Testis (tissue), 2 donors: ENCODE measurements around the gene ABCA3.

Experiments
- POLR2A ChIP-seq: fragments of 450-650 bp; IDR thresholded peaks from one replicate; pipeline ENCODE4 v1.6.1; 2017; ENCODE audit warnings: antibody characterized with exemption, mild to moderate bottlenecking, moderate library complexity
- TF ChIP-seq, protein P1 (sequence below), 3 experiments: fragments of 450-650 bp in 2 of 3; fragments of 200-600 bp in 1 of 3; sonication (generic) in 1 of 3; IDR thresholded peaks; one replicate each; pipeline ENCODE4 v1.5.1; 2016 to 2019; ENCODE audit warnings: antibody characterized with exemption in 3 of 3, mild to moderate bottlenecking in 2 of 3, moderate library complexity in 1 of 3

DNA sequence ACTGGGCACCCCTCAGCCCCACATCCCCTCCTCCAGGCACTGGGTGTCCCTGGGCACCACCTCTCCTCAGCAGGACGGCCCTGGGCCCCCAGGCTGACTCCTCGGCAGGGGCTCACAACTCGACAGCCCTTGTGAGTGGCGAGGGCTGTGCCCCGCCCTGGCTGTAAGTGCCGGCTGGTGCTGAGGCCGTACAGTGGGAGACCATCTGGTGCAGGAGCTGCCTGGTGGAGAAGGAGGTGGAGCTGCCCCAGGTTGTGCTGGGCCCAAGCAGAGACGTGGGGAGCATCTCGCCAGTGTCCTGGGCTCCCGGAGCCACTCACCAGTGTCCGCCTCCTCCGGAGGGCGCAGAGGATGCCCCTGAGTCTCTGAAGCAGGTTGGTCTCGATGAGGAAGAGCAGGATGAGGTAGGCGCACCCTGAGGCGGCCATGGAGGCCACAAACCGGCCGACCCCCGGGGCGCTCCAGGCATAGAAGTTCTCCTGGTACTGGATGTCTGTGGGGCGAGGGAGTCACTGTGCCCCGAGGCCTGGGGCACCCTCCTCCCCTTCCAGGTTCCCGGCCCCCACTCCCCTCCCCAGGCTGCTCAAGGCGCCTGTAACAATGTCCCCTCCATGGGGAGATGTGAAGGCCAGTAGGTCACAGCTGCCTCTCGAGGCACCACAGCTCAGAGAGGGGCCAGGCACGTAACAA is 57.5 kb downstream of the ABCA3 start:
- TF ChIP-seq POLR2A: no peak
- TF ChIP-seq, protein P1, sequence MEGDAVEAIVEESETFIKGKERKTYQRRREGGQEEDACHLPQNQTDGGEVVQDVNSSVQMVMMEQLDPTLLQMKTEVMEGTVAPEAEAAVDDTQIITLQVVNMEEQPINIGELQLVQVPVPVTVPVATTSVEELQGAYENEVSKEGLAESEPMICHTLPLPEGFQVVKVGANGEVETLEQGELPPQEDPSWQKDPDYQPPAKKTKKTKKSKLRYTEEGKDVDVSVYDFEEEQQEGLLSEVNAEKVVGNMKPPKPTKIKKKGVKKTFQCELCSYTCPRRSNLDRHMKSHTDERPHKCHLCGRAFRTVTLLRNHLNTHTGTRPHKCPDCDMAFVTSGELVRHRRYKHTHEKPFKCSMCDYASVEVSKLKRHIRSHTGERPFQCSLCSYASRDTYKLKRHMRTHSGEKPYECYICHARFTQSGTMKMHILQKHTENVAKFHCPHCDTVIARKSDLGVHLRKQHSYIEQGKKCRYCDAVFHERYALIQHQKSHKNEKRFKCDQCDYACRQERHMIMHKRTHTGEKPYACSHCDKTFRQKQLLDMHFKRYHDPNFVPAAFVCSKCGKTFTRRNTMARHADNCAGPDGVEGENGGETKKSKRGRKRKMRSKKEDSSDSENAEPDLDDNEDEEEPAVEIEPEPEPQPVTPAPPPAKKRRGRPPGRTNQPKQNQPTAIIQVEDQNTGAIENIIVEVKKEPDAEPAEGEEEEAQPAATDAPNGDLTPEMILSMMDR (IDR thresholded peaks at IDR 0.05): no peak
